ENCODE results near the gene ST8SIA4. TPM values are rescaled to one million over a fixed set of nuclear protein-coding genes. Genes with fewer than 3 reads are reported as not detected.
A peak's percentile ranks its signal among the peaks of the same experiment; 100 is the strongest.

ST8SIA4 gene
- total and polyA plus RNA-seq, 12 donors: 0.70 to 12.9 (median 4.5) TPM

DNA sequence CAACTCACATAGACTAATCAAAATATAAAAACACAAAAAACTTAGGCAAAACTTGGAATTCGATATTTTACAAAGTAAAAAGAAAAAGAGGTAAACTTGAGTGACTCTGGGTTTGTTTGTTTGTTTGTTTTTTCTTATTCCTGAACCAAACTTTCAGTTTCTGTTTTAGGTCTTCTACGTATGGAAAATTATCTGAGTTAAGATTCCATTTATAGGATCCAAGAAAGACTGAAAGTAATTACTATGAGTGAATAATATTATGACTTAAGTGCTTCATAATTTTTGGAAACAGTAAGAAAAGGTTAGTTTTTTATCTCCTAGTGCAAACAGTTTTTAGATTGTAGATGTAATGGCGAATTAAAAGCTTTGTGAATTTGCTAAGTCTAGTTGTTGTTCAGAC, 13.2 kb downstream of the ST8SIA4 start:
- Histone ChIP-seq H3K4me3 (peak overlapping the region; percentile 4 to 48 (median 38)), H3K27ac (peak overlapping the region; percentile 1 to 80 (median 63)), H3K9me3 (no peaks in the 10 kb centered on the region), H3K4me1 (peaks cover 0 to 47% (median 0%) of the 10 kb centered on the region in 9 donors), H3K36me3 (peaks cover 0 to 33% (median 0%) of the 10 kb centered on the region in 9 donors), H3K27me3 (no peaks in the 10 kb centered on the region)
- 32 to 52% methylated on average over 3 of the region's 3 CpGs for WGBS, 2 donors
- ATAC-seq (no peak), DNase-seq (no peak)
- intact Hi-C loops (cut with DNase I): loop anchor here in 1 of 10 donors (5.0 kb wide), 1 partner anchor 48 kb away; no protein-coding TSS in a partner anchor
- TF ChIP-seq, protein P1, sequence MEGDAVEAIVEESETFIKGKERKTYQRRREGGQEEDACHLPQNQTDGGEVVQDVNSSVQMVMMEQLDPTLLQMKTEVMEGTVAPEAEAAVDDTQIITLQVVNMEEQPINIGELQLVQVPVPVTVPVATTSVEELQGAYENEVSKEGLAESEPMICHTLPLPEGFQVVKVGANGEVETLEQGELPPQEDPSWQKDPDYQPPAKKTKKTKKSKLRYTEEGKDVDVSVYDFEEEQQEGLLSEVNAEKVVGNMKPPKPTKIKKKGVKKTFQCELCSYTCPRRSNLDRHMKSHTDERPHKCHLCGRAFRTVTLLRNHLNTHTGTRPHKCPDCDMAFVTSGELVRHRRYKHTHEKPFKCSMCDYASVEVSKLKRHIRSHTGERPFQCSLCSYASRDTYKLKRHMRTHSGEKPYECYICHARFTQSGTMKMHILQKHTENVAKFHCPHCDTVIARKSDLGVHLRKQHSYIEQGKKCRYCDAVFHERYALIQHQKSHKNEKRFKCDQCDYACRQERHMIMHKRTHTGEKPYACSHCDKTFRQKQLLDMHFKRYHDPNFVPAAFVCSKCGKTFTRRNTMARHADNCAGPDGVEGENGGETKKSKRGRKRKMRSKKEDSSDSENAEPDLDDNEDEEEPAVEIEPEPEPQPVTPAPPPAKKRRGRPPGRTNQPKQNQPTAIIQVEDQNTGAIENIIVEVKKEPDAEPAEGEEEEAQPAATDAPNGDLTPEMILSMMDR (IDR thresholded peaks at IDR 0.05): no peak

DNA sequence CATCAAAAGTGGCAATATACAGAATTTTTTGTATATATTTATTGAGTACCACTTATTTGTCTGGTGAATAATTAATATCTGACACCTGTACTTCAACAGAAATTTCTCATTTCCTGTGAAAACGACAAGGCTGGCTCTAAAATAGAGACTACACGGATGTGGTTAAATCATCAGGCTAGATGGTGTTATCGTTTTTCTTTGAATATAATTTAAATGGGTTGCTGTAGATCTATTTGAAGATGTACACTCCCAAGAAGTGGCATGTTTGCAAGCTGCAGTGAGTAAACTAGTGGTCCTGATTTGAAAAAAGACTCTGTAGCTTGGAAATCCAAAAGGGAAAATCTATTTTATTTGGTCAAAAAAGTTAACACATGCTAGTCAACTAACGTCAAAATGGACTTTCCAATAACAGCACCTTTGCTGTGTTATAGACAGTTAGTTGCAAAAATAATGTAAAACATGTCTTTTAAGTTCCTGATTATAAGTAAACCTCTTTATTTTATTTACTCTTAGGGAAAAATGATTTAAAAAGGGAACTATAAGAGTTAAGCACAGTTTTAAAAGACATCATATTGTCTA, 13.8 kb downstream of the ST8SIA4 start:
- TF ChIP-seq, protein P1 (IDR thresholded peaks at IDR 0.05): no peak
- H3K4me3 ChIP-seq: peak overlapping the region in 9 of 10 donors; percentile 4 to 48 (median 40)
- WGBS, 2 donors: 31 to 37% methylated on average over 4 of the region's 4 CpGs
- peak in 1 of 8 donors; percentile 7 for ATAC-seq
- intact Hi-C loops (cut with DNase I): no loop called here
- DNase-seq: no peak
- H3K27ac ChIP-seq: peak overlapping the region in 9 of 10 donors; percentile 1 to 80 (median 65)
- H3K36me3 ChIP-seq: peaks cover 0 to 29% (median 0%) of the 10 kb centered on the region in 9 donors
- peaks cover 0 to 48% (median 0%) of the 10 kb centered on the region in 9 donors for H3K4me1 ChIP-seq
- no peaks in the 10 kb centered on the region for H3K27me3 ChIP-seq
- H3K9me3 ChIP-seq: no peaks in the 10 kb centered on the region

DNA sequence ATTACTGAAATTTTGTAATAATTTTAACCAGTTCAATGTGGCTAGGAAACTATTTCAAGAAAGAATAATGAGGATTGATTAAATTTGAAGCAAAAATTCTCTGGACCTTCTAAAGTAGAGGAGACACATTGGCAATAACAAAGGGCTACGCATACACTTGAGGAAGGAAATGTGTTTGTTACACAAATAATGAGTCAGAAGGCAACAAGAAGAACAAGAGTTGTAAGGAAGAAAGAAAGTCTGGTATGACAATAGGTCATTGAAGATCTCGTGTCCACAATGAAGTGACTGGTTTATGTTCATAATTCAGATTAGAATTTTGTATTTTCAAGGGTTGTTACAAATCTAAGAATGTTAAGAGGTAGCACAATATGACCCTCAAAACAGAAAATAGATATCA, 25.8 kb downstream of the ST8SIA4 start:
- Histone ChIP-seq H3K4me1 (peaks cover 0 to 16% (median 0%) of the 10 kb centered on the region in 9 donors), H3K27me3 (no peaks in the 10 kb centered on the region), H3K9me3 (no peaks in the 10 kb centered on the region), H3K4me3 (no peak overlapping the region), H3K27ac (peak overlapping the region in 1 of 10 donors; percentile 49), H3K36me3 (peaks cover 0 to 46% (median 0%) of the 10 kb centered on the region in 9 donors)
- 63 to 67% methylated on average over 2 of the region's 2 CpGs for whole genome bisulfite sequencing, 2 donors
- ATAC-seq (no peak), DNase-seq (no peak)
- TF ChIP-seq, protein P1 (IDR thresholded peaks at IDR 0.05): no peak
- intact Hi-C loops (cut with DNase I): no loop called here

DNA sequence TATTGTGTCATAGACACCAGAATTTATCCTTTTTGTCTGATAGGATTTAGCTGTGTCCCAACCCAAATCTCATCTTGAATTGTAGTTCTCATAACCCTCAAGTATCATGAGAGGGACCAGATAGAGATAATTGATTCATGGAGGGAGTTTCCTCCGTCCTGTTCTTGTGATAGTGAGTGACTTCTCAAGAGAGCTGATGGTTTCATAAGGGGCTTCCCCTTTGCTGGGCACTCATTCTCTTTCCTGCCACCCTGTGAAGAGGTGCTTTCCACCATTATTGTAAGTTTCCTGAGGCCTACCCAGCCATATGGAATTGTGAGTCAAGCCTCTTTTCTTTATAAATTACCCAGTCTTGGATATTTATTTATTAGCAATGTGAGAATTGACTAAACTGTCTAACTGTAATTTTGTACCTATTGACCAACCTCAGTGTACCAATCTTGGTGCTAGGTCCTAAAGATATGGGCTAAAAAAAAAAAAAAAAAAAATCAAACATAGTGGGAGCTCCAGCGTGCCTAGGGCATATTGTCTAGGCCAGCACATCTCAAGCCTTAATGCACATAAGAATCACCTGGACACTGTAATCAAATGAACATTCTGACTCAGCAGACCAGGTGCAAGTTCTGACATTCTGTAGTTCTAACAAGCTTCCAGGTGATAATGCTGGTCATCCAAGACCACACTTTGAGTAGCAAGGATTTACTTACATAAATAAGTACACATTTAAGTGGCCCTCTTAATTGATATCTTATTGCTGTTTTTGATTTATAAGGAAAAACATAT, 30.5 kb downstream of the ST8SIA4 start:
- Histone ChIP-seq H3K27ac (no peak overlapping the region), H3K36me3 (peaks cover 0 to 41% (median 0%) of the 10 kb centered on the region in 9 donors), H3K4me1 (peaks cover 0 to 10% (median 0%) of the 10 kb centered on the region in 9 donors), H3K9me3 (peaks cover 0 to 4% (median 0%) of the 10 kb centered on the region in 11 donors), H3K4me3 (no peak overlapping the region), H3K27me3 (no peaks in the 10 kb centered on the region)
- DNase-seq (no peak), ATAC-seq (no peak)
- intact Hi-C loops (cut with DNase I): no loop called here
- 84 to 86% methylated on average over 2 of the region's 2 CpGs for WGBS, 2 donors
- TF ChIP-seq, protein P1 (IDR thresholded peaks at IDR 0.05): no peak
